Measurements from ENCODE around the gene SPRYD3.

Gene SPRYD3

GRCh38 chr12:53099071-53099882, 20.1 kb upstream of the SPRYD3 start:
- POLR2A ChIA-PET (ENCODE audit: low non-redundant PET): interaction anchor here (0.6 to 0.7 kb wide), 2 partner anchors 20 to 45 kb away, joined by 3 to 7 read pairs; partner anchors contain the start of gene SPRYD3
- TF ChIP-seq CTCF (conservative IDR thresholded peaks at IDR 0.05; ENCODE audit: low read depth): peak; percentile 91
- peak overlapping the region; percentile 100 for H3K27ac ChIP-seq
- DNase-seq (ENCODE audit: low spot score): peak; percentile 98
- CTCF ChIA-PET: interaction anchor here (0.6 to 8.1 kb wide), 23 partner anchors 12 to 532 kb away, joined by 3 to 132 read pairs (median 3); partner anchors contain the start of genes CSAD, MYG1 and ZNF740

GRCh38 chr12:53098354-53098981, 19.3 kb upstream of the SPRYD3 start:
- peak overlapping the region; percentile 100 for H3K27ac ChIP-seq
- peak; percentile 90 for DNase-seq (ENCODE audit: low spot score)
- ChIA-PET CTCF (interaction anchor here (0.6 to 8.1 kb wide), 19 partner anchors 12 to 204 kb away, joined by 3 to 132 read pairs (median 3); partner anchors contain the start of genes CSAD, MYG1 and ZNF740), POLR2A (ENCODE audit: low non-redundant PET) (no interaction called here)
- no peak for TF ChIP-seq CTCF (conservative IDR thresholded peaks at IDR 0.05; ENCODE audit: low read depth)

- DNase-seq (ENCODE audit: low spot score): peak; percentile 45
- TF ChIP-seq CTCF (conservative IDR thresholded peaks at IDR 0.05; ENCODE audit: low read depth): no peak
- peak within 1 kb of the TSS; percentile 100 for H3K27ac ChIP-seq
- POLR2A ChIA-PET (ENCODE audit: low non-redundant PET): no interaction called here
- CTCF ChIA-PET: interaction anchor here (0.6 to 8.1 kb wide), 6 partner anchors 14 to 247 kb away, joined by 3 to 132 read pairs (median 4); no protein-coding TSS in a partner anchor
Observed at GRCh38 chr12:53097564-53098353, 18.6 kb upstream of the SPRYD3 start, which contains the start of gene IGFBP6. Gene IGFBP6 (plus strand): TSS chr12:53097667. CDS start chr12:53097718, 51 bp downstream.

- POLR2A ChIA-PET (ENCODE audit: low non-redundant PET): no interaction called here
- DNase-seq (ENCODE audit: low spot score): peak; percentile 22
- H3K27ac ChIP-seq: peak overlapping the region; percentile 100
- CTCF ChIA-PET: interaction anchor here (0.6 to 8.1 kb wide), 5 partner anchors 14 to 247 kb away, joined by 4 to 132 read pairs (median 4); no protein-coding TSS in a partner anchor
- no peak for TF ChIP-seq CTCF (conservative IDR thresholded peaks at IDR 0.05; ENCODE audit: low read depth)
Observed at GRCh38 chr12:53097207-53097563, 18.0 kb upstream of the SPRYD3 start.

- no peak for TF ChIP-seq CTCF (conservative IDR thresholded peaks at IDR 0.05; ENCODE audit: low read depth)
- H3K27ac ChIP-seq: peak overlapping the region; percentile 100
- CTCF ChIA-PET: interaction anchor here (0.6 to 8.1 kb wide), 4 partner anchors 13 to 191 kb away, joined by 4 to 132 read pairs (median 4); no protein-coding TSS in a partner anchor
- no peak for DNase-seq (ENCODE audit: low spot score)
- POLR2A ChIA-PET (ENCODE audit: low non-redundant PET): no interaction called here
Observed at GRCh38 chr12:53096759-53097158, 17.6 kb upstream of the SPRYD3 start.
